NCI-H2081 treated with DMSO at 0.1 percent for 48 hours (cell line): ENCODE measurements around the gene PWWP2A.
"Not testable (repeated sequence)": the region's sequence is repeated elsewhere in the genome, so short reads cannot be mapped to it uniquely, and the experiment has no call there.

Experiments used
- DNase-seq: peaks from one replicate; lab custom pipeline; 2025; lab: John Stamatoyannopoulos, UW

PWWP2A gene

GRCh38 chr5:160119142-160119904 lies at the start of gene PWWP2A:
Gene PWWP2A (minus strand): TSS chr5:160119450. CDS start chr5:160119388, 62 bp downstream.
- DNase-seq: peak; percentile 98

GRCh38 chr5:160167624-160168165 lies 48.4 kb upstream of the PWWP2A start:
- no peak for DNase-seq

- no peak for DNase-seq
Measured at GRCh38 chr5:160166973-160167623, 47.8 kb upstream of the PWWP2A start.

DNA sequence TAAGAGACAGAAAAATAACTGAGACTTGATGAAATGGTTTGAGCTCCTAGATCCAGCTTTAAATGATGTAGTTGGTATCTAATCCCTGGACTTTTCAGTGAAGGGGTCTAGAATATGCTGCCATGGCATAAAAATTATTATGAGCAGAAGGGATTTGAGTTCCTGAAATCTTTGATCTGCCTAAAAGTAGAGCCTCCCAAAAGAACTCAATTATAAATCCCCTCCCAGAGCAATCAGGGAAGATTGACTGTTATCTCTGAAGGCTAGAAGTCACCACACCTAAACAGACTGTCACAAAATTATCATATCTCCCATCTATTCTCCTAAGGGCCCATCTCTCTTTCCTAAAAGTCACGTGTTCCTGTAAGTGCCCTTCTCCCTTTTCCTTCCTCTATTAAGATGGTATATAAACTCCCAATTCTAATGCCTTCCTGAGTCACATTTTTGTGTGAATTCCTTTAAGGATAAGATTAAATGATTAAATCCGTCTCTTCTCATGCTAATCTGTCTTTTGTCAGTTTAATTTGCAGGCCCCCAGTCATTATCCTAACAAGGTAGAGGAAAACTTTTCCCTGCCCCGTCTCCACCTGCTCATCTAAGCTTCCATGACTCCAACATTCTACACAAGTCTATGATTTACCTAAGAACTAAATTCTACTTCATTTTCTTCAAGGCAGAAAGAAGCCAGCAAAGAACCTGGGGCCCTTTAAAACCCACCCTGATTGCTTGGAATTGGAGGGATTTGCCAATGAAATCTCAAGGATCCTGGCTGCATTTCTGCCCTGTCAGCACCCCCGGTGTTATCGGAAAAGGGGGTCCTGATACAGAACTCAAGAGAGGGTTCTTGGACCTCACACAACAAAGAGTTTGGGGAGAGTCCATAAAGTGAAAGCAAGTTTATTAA lies 47.1 kb upstream of the PWWP2A start:
- DNase-seq: no peak

DNA sequence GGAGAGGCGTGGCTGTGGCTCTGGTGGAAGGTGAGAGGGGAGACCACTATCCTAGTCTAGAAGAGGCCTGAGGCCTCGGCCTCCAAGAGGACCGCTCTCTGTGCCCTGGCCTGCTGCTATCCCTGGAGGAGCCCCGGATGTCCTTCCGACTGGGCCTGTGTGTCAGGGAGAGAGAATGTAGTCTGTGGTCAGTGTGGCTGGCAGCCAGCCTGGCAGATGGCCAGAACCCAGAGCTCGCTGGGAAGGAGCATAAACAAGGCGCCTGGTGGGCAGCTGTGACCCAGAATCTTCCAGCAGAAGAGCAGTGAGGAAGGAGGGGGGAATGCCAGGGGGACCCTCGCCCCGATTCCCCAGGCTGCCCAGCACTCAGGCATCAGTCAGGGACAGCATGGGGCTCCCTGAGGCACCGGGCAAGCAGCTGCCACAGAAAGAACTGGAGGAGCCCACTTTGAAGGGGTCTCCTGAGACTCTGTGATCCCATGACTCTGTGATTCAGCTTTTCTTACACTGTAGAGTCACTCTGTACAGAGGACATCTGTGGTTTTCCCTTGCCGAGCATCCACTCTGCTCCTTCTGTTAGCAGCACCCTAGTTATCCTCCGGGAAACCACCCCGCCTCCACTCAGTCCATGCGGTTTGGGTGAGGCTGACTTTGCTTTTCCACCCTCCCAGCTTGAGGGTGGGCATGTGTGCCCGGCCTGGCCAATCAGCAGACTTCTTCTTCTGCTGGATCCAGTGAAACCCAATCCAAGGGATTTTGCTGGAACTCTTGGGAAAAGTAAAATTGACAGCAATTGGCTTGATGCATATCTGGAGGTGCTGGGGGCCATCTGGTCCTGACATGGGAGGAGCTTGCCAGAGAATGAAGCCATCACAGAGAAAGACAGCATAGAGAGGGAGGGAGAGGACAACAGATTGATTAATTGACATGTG lies 46.2 kb upstream of the PWWP2A start:
- DNase-seq: no peak

DNA sequence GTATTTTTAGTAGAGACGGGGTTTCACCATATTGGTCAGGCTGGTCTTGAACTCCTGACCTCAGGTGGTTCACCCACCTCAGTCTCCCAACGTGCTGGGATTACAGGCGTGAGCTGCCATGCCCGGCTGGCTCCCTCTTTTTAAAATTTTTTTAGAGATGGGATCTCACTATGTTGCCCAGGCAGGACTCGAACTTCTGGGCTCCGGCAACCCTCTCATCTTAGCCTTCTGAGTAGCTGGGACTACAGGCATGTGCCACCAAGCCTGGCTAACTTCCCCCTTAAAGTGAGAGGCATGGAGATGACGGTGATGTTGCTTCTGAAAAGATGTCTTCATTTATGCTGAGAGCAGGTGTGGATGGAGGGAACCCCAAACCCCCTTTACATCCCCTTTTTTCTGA lies 43.7 kb upstream of the PWWP2A start:
- no peak for DNase-seq

GRCh38 chr5:160161626-160162025 lies 42.4 kb upstream of the PWWP2A start:
- no peak for DNase-seq

DNA sequence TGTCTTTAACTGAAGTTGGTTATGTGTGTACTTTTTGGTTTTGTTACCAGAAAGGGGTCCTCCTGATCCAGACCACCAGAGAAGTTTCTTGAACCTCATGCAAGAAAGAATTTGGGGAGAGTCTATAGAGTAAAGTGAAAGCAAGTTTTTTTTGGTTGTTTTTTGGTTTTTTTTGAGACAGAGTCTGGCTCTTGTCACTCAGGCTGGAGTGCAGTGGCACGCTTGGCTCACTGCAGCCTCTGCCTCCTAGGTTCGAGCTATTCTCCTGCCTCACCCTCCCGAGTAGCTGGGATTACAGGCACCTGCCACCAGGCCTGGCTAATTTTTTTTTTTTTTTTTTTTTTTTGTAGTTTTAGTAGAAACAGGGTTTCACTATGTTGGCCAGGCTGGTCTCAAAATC lies 41.6 kb upstream of the PWWP2A start:
- not testable (repeated sequence) for DNase-seq

DNA sequence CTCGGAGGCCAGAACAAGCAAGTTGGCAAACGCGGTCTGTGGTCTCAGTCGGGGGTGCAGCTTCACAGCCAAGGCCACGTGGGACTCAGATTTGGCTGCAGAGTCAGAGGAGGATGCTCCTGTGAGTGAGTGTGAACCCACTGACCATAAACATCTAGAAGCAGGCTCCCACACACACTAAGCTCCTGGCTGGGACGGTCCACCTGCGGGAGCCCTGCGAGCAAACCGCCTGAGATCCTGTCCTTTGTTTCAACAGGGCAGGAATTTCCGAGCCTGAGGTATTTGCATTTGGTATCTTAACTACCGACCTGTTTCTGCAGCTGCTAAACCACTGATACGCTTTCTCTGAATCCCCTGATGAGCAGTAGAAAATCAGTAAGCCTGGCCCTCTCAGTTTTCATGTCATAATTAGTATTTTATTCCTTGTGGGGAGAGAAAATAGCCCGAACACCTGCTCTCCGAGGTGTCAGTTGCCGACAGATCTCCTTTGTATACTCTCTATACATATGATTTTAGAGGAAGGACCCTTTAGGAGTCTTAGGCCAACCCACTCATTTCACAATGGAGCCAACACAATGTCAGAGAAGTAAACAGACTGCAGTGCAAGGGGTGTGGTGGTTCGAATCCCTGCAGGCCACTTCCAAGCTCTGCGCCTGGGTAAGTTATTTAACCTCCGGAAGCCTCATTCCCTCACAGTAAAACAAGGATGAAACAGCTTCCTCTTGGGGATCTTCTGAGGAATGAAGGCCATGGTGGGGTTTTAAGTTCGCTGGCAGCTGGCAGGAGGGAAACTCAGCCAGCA lies 40.9 kb upstream of the PWWP2A start:
- DNase-seq: peak; percentile 79

DNA sequence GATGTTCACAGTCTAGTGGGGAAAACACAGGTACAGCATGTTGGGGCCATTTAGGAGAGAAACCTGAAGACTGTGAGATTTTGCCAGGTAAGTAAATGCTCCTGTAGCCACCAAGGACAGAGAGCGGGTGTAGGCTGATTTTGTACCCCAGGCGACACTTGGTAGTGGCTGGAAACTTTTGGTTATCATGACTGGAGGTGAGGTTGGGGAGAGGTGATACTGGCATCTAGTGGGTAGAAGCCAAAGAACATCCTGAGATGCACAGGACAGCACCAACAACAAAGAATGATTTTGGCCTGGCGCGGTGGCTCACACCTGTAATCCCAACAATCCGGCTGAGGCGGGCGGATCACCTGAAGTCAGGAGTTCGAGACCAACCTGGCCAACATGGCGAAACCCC lies 38.8 kb upstream of the PWWP2A start:
- no peak for DNase-seq

- DNase-seq: no peak
Measured at GRCh38 chr5:160155017-160155750, 35.9 kb upstream of the PWWP2A start.

- no peak for DNase-seq
Measured at GRCh38 chr5:160152901-160153300, 33.7 kb upstream of the PWWP2A start.

DNA sequence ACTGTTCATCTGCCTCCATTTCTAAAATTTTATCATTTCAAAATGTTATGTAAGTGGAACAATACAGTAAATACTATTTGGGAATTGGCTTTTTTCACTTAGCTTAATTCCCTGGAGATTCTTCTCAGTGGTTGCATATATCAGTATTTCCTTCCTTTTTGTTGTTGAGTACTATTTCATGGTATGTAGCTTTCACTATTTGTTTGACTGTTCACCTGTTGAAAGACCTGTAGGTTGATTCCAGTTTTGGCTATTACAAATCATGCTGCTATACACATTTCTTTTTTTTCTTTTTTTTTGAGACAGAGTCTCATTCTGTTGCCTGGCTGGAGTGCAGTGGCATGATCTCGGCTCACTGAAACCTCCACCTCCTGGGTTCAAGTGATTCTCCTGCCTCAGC lies 33.0 kb upstream of the PWWP2A start:
- no peak for DNase-seq

DNA sequence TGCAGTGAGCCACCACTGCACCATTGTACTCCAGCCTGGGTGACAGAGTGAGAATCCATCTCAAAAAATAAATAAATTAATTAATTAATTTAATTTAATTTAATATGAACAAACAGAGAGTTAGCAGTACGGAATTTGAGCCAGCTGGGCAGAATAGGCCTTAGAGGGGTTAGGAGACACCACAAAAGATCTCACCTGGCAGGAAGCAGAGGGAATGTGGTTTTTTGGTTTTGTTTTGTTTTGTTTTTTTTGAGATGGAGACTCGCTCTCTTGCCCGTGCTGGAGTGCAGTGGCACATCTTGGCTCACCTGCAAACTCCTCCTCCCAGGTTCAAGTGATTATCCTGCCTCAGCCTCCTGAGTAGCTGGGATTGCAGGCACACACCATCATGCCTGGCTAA lies 31.8 kb upstream of the PWWP2A start:
- no peak for DNase-seq

DNA sequence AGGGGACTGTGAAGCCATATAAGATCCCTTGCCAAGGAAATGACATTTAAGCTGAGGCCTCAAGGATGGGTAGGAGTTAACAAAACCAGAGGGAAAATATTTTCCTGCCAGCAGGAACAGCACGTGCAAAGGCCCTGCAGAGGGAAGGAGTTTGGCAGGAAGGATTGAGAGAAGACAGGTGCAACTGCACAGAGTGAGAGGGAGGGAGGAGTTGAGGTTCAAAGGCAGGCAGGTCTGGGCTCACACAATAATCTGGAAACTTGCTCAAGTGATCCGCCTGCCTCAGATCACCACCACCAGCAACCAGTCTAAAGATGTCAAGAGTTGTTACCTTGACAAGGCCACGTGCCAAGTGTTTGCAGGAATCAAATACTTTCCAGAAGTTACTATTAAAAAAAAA lies 31.1 kb upstream of the PWWP2A start:
- DNase-seq: no peak

DNA sequence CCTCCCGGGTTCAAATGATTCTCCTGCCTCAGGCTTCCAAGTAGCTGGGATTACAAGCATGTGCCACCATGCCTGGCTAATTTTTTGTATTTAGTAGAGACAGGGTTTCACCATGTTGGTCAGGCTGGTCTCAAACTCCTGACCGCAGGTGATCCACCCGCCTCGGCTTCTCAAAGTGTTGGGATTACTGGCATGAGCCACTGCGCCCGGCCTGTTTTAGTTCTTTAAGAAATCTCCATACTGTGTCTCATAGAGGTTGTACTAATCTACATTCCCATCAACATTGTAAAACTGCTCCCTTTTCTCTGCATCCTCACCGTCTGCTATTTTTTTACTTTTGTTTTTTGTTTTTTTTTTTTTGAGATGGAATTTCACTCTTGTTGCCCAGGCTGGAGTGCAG lies 25.2 kb upstream of the PWWP2A start:
- DNase-seq: not testable (repeated sequence)

DNA sequence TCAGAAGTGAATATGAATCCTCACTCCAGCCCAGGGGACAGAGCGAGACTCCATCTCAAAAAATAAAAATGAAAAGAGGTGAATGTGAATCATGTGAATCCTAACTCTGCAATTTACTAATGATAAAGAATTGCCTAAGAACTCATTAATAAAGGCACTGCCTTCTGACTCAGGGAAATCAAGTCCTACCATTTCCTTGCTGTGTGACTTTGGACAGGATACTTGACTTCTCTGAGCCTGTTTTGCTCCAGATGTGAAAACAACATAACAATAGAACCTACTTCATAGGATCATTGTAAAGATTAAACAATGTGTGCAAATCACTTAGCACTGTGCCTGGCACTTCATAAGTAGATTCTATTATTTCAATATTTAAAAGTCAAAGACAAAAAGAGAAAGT lies 15.1 kb upstream of the PWWP2A start:
- no peak for DNase-seq

DNA sequence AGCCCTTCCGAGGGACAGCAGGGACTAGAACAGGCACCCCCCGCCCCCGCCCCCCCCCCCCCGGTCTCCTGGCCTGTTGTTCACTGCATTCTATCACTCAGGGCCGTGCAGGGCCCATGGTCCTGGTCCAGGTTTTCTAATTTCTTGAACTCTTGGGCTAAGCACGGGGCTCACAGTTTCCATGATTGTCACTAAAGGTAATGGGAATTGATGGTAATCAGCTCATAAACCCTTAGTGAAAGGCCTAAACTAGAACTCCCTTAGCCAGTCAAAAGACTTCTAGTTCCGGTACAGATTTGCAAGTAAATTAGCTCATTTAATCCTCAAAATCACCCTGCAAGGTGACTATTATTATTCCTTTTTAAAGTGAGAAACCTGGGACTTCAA lies 14.7 kb upstream of the PWWP2A start:
- no peak for DNase-seq

DNA sequence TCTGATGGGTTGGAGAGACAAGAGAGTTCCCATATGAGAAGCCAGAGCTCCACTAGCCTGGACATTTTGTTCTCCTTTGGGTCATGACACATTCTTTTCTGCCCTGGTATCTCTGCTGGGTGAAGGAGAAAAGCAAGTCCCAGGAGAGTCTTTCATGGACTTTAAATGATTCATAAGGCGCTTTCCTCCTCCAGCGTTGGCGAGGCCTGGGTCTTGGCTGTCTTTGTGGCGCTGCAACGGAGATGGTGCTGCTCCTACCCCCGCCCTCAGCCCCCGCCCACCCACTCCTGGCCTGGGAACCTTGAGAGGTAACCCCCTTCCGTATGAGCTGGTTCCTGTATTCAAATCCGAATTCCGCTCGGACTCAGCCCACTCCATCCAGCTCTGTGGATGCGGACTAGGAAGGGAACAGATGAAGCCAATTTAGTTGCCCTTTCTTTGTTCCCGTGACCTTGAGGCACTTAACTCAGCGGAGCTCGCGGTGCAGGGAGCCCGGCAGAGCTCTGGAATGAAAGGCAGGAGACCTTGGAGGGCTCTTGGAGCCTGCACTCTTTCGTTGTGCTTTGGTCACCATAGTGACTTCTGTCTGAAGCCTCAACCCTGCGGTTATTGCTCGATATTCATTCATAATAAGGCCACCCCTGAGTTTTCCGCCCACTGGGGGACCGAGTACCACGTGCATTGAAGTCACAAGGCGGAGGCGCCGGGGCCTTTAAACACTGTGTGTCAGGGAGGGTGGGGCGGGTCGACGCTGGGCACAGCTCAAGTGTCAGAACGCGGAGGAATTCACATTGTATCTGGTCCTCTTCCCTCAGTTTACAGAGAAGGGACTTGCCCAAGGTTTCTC lies 14.0 kb upstream of the PWWP2A start:
- no peak for DNase-seq
